HG03558 (cell line): ENCODE measurements around the gene EID3.
"Not testable (repeated sequence)": the region's sequence is repeated elsewhere in the genome, so short reads cannot be mapped to it uniquely, and the experiment has no call there.

Source experiments
- ATAC-seq: cut with Tn5 transposase; IDR thresholded peaks from one replicate; pipeline ENCODE4 v1.9.1; 2021; ENCODE audit warnings: moderate number of reproducible peaks; ENCODE audit not compliant: unreplicated experiment; ENCODE audit errors: extremely low read depth

Gene EID3

DNA sequence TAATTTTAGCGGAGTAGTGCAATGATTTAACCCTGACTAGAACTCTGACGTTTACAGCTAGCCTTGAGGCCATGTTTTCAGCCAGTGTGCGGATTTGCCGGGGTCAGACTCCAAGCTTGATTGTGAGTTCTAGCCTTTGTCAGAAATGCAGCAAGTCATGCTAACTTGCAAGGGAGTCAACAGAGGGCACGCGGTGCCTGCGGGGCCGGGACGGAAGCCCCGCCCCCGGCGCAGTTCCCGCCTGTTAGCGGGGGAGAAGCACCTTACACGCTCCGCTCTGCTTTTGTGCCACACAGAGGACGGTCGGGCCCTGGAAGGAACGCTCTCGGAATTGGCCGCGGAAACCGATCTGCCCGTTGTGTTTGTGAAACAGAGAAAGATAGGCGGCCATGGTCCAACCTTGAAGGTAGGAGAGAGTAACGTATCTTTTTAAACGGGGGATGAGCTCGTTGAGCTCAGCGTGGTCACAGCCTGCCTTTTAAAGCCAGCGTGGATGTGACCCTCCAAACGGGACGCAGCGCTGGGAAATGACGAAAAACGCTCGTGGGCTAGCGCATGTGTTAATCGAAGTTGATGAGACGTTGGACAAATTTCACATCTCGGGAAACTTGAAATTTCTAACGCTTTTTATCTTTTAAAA is 14.8 kb upstream of the EID3 start:
- no peak for ATAC-seq

DNA sequence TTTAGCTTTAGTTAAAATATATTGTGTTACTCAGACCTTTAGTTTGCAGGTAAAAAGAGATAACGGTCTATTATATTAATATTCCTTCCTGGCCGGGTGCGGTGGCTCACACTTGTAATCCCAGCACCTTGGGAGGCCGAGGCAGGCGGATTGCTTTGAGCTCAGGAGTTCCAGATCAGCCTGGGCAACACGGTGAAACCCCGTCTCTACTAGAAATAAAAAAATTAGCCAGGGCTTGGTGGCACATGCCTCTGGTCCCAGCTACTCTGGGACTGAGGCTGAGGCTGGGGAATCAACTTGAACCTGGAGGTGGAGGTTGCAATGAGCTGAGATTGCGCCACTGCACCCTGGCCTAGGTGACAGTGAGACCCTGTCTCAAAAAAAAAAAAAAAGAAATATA is 13.2 kb upstream of the EID3 start:
- ATAC-seq, result no peak

DNA sequence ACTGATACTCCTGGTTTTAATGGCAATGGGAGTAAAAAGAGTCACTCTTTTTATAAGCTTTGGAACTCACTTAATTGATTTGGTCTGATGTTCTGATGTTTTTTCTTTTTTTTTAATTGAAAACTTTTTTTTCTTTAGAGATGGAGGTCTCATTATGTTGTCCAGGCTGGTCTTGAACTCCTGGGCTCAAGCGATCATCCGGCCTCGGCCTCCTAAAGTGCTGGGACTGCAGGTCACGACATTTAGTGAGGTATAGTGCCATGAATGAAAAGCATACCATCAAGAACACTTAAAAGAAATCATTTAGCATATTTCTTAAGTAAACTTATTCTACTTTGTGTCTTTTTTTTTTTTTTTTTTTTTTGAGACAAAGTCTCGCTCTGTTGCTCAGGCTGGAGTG is 12.7 kb upstream of the EID3 start:
- ATAC-seq, result no peak

DNA sequence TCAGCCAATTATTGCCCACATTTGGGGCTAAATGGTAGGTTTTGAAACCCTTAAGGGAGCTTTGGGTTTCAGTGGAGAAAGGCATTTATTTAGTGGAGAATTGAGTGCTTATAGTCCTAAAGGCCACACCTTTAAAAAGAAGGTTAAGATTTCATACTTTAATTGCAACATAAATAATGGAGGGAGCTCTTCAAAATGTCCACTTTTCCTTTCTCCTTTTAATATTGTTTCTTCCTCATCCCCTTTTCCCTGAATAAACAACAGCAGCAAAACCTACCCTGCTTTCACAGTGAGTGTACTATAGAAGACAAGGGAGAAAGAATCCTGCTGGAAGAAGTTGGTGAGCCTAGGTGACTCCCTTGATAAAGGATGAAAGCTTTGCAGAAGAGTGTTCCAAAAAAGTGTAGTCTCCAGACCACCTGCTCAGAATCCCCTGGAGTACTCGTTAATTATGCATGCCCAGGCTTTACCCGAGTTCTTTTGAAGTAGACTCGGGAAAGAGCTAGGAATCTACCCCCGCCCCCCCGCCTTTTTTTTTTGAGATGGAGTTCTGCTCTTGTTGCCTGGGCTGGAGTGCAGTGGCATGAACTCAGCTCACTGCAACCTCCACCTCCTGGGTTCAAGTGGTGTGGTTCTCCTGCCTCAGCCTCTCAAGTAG is 11.5 kb upstream of the EID3 start:
- no peak for ATAC-seq

DNA sequence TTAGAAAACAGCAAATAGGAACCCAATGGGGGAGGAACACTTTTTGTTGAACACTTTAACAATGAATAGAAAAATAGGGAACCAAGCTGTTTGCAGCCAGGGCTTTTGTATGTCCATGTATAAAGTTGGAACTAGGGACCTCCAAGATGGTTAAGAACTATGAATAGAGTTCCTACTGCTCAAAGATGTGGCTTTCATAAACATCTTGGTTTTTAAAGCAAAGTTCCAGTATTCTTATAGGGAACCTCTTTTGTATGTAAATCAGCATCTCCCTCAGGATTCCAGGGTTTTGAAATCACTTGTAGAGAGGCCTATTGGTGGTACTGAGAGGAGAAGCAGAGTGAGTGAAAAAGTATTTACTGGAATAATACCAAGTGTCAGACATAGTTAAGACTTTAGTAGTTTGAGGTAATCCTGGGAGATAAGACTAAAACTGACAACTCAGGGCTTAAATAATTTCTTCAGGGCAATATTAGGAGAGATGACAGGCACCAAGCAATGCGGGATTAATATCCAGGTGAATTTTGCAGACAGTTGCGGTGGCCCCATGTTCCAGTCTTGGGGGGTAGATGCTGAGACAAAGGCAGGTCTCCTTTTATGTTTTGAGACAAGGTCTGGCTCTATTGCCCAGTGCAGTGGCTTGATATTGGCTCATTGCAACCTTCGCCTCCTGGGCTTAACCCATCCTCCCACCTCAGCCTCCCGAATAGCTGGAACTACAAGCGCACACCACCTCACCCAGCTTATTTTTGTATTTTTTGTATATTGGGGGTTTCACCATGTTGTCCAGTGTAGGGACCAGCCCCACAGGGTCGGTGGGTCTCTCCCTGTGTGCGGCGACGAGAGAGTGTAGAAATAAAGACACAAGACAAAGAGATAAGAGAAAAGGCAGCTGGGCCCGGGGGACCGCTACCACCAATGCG is 10.4 kb upstream of the EID3 start:
- no peak for ATAC-seq

DNA sequence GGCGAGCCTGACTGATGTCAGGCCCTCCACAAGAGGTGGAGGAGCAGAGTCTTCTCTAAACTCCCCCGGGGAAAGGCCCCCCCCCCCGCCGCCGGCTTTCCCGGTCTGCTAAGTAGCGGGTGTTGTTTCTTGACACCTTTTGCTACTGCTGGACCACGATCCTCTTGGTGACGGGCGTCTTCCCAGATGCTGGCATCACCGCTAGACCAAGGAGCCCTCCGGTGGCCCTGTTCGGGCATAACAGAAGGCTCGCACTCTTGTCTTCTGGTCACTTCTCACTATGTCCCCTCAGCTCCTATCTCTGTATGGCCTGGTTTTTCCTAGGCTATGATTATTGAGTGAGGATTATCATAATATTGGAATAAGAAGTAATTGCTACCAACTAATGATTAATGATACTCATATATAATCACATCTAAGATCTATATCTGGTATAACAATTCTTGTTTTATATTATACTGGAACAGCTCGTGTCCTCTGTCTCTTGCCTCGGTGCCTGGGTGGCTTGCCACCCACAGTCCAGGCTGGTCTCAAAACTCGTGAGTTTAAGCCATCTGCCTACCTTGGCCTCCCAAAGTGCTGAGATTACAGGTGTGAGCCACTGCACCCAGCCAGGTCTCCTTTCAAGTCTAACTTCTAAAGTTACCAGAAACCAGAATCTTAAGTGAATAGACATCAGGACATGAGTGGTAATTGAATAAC is 9.2 kb upstream of the EID3 start:
- ATAC-seq, result not testable (repeated sequence)

DNA sequence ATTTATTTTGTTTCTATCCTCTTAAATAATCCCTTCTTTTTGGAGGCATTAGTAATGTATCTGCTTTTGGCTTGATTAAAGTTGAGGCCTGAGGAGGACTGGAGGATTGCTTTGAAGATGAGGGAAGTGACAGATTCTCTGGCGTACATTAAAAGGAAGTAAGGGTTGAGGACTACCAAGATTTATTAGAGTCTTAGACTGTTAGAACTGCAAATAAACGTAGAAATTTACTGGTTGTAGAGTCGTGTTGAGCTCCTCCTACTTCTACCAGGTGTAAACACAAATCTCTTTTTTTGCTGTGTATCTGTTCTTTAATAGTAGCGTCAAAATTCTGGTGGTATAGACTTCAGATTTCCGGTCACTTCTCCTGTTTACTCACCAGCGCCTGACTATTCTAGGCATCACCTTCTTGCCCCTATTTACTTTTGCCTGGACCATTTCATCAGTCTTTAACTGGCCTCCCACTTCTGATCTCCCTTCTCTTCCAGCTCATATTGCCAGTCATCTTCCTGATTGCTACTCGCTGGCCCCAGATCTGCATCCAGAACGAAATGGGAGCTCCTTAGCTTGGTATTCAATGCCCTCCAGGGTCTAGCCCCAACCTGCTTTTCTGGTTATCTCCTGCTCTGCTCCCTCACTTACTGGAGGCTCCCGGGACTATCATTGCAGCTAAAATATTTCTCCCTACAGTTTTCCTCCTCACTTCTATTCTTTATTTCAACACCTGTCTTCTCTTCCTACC is 8.4 kb upstream of the EID3 start:
- no peak for ATAC-seq

DNA sequence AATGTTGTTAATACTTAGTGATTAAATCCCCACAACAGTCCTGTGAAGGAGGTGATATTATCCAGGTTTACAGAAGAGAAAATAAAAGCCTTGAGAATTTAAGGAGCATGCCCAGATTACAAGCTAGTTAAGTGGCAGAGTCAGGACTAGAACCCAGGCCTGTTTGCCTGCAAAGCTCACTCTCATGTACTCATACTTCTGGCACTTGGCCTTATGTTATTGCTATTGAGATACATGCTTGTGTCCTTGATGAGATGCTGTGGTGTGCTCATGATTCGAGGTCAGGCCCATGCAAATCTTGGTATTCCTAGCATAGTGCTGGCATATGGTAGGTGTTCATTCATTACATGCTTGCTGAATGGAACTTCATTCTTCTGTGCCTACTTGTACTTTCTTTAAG is 7.6 kb upstream of the EID3 start:
- ATAC-seq, result no peak

DNA sequence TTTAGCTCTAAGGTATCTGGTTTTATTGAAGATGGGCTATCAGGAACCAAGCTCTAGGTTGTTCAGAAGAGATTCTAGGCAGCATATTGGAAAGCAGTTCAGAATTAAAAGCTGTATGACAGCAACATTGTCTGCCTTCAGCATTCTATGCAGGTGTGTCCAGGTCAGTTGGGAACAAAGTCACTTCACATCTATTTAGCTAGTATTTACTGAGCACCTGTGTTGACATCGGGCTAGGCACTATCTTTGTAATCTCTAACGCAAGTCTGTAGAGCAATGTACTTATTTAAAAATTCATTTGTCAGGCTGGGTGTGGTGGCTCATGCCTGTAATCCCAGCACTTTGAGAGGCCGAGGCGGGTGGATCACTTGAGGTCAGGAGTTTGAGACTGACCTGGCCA is 6.8 kb upstream of the EID3 start:
- no peak for ATAC-seq

DNA sequence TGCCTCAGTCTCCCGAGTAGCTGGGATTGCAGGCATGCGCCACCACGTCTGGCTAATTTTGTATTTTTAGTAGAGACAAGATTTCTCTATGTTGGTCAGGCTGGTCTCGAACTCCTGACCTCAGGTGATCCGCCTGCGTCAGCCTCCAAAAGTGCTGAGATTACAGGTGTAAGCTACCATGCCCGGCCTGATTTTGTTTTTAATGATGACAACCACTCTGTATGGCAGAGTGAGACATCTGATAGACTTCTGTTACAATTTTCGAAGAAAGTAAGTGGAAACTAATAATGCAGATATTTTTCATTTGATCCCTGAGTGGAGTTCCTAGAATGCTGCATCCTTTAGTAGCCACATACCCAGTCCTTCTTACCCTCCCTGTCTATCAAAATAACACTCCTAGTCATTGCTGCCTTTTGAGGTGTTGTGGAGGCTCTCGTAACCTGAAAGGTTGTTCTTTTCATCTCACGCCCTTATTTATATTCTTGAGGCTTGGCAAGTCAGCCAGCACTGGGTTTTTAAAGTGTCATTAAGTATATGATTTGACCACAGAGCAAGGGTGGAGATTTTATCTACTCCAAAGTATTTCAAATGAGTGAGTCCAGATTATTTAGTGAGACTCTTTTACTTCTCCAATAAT is 5.9 kb upstream of the EID3 start:
- no peak for ATAC-seq

DNA sequence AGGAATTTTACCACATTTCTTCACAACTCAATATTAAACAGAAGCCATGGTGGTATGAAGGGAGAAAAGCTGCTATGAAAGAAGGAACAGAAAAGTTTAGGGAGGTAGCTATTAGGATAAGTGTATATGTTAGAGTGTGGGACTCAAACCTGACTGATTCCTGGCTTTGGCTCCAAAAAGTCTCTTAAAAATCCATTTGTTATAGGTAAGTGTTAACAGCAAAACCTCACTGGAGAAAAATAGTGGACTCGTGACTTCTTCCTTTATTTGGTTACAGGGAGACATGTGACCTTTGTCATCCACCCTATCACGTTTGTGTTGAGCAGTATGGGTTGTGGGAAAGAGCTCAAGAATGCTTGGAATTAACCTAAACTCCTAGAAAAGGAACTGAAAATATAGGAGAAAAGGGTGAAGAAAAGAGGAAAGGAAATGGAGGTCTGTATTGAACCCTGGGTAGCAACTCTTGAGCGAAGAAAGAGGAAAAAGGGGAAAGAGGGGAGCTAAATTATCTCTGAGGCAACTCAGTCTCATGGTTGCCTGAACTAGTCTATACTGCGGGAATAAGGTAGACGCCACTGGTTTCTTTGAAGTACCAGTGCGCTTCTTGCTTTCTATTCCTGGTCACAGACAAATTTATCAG is 3.6 kb upstream of the EID3 start:
- no peak for ATAC-seq

DNA sequence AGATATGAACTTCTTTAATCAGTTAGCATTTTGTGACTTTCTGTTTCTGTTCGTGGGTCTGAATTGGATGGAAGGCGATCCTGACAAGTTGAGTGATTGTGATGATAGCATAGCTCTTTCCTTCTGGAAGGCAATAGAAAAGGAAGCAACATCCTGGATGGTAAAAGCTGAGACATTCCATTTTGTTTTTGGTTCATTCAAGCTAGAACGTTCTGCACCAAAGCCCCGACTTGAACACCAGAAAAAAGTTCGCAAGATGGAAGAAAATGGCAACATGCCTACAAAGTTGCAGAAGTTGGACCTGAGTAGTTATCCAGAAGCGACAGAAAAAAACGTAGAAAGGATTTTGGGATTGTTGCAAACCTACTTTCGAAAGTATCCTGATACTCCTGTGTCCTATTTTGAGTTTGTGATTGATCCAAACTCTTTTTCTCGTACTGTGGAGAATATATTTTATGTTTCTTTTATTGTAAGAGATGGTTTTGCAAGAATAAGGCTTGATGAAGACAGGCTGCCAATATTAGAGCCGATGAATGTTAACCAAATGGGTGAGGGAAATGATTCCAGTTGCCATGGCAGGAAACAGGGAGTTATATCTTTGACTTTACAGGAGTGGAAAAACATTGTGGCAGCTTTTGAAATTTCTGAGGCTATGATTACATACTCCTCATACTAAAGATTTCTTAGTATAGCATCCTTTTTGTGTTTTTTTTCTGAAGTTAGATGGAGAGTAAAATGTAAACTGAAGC is 896 bp downstream of the EID3 start:
- ATAC-seq, result no peak

DNA sequence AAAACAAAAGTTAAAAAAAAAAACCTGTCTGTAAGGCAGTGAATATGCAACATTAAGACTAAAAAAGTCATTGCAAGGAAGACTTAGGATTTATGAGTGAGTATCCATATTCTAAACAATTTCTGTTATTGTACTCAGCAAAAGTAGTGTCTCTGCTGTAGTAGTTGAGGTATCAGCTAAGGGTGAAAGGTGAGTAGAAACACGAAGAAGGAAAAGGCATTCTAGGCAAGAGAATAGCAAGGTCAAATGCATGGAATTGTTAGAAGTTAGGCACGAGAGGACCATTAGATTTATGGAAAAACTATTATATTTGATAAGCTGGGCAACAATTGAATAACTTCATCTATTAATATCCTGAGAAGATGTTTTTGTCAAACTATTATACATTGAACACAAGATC is 1.8 kb downstream of the EID3 start:
- ATAC-seq, result no peak

DNA sequence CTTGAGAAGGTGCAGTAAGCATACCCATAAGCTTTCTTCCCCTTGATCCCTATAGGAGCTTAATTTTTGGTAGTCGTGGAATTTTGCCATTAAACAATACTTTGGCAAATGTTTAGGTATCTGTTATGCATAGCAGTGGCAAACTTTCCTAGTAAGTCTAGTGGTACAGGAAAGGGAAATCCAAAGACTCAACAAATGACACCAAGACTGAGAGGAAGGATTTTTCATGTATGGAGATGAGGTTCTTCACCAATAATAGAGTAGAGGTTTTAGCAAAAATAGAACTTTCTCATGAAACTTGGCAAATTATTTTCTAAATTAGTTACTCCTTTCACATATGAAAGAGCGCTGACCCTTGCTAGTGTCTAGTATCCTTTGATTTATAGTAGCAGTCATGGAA is 2.8 kb downstream of the EID3 start:
- ATAC-seq, result no peak

DNA sequence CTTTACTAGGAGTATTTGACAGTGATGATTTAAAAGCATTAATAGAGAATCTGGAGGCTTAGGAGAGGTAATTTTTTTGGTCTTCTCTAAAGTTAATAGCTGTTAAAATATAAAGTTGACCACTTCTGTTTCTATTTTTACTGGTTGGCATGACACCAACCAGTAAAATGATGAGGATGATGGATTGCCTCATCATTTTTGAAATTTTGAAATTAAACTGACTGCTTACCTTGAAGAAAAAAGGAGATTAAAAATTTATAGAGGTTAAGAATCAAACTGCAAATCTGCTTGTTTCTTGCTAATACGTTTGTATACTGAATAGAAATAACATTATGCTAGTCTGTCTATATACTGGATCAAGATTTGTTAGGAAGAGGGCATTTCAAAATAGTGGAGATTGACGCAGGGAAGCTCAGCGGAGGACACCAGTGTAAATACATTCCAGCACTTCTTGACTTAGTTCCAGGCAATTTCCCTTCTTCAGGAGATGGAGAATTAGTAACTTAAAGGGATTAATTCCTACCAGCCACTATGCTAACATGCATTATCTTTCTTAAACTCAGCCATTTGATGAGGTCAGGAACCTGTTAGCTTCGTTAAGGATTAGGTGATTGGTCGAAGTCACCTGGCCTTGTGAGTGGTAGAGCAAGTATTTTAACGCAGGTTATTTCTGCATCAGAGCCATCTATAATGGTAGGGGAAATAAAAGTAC is 3.6 kb downstream of the EID3 start:
- ATAC-seq, result no peak

DNA sequence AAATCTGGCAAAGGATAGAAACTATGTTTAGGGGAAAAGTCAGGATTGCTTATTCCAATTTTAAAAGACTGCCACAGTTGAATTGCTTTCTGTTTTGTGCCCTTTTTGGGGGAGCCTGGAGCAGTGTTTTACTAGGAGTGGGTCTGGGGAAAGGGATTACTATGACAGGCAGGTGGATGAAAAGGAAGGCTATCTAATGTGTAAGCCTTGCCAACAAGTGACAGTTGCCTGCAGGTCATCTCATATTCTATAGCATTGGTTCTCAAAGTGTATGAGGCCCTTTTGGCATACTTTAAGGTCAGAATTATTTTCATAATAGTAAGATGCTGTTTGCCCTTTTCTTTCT is 4.1 kb downstream of the EID3 start:
- ATAC-seq, result no peak

DNA sequence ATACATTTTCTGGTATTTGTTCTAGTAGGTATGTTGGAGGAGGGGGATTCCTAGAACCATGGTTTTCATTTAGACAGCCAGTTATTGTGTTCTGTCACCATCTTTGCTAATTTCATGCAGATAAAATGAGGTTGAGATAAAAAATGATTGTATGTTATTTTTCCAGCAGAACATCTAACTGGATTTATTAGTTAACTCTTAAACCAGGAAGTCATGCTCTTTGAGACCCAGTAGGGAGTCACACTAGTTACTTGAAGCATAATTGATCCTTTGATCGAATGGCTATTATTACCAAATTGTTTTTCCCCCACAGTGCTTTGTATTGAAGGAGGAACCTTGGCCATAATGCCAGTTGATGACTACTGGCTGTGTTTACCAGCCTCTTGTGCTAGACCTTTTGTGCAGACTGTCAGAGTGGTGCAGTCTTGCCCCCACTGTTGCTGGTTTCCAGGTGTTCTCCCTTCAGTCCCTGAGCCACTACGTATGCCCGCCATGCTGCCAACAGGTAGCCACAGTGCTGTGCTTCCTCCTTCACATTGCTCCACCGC is 6.0 kb downstream of the EID3 start:
- ATAC-seq, result no peak
